Islet of Langerhans (tissue), 1 donor: ENCODE measurements around the gene SAPCD2.

Experiments
- FAIRE-seq: peaks from one replicate; lab custom pipeline; 2011; peaks lifted over from hg19 to GRCh38; lab: Jason Lieb, UNC

The SAPCD2 gene

GRCh38 chr9:137017071-137017470, 53.3 kb downstream of the SAPCD2 start:
- no peak for FAIRE-seq

- no peak for FAIRE-seq
Measured at GRCh38 chr9:137016436-137016835, 53.9 kb downstream of the SAPCD2 start.

- no peak for FAIRE-seq
Measured at GRCh38 chr9:137015976-137016375, 54.4 kb downstream of the SAPCD2 start.

- FAIRE-seq, result no peak
Measured at GRCh38 chr9:137015540-137015930, 54.8 kb downstream of the SAPCD2 start.

- no peak for FAIRE-seq
Measured at GRCh38 chr9:137014776-137015539, 55.4 kb downstream of the SAPCD2 start.

GRCh38 chr9:137014166-137014565, 56.2 kb downstream of the SAPCD2 start:
- FAIRE-seq, result no peak

GRCh38 chr9:137013571-137013940, 56.8 kb downstream of the SAPCD2 start:
- FAIRE-seq, result no peak

GRCh38 chr9:137012694-137013570, 57.4 kb downstream of the SAPCD2 start:
- FAIRE-seq, result no peak
